Testis (tissue), 2 donors: ENCODE measurements around the gene MARCHF7.

Experiments used
- POLR2A ChIP-seq: fragments of 450-650 bp; IDR thresholded peaks from one replicate; pipeline ENCODE4 v1.6.1; 2017; ENCODE audit warnings: antibody characterized with exemption, mild to moderate bottlenecking, moderate library complexity
- TF ChIP-seq, protein P1 (sequence below), 3 experiments: fragments of 450-650 bp in 2 of 3; fragments of 200-600 bp in 1 of 3; sonication (generic) in 1 of 3; IDR thresholded peaks; one replicate each; pipeline ENCODE4 v1.5.1; 2016 to 2019; ENCODE audit warnings: antibody characterized with exemption in 3 of 3, mild to moderate bottlenecking in 2 of 3, moderate library complexity in 1 of 3

DNA sequence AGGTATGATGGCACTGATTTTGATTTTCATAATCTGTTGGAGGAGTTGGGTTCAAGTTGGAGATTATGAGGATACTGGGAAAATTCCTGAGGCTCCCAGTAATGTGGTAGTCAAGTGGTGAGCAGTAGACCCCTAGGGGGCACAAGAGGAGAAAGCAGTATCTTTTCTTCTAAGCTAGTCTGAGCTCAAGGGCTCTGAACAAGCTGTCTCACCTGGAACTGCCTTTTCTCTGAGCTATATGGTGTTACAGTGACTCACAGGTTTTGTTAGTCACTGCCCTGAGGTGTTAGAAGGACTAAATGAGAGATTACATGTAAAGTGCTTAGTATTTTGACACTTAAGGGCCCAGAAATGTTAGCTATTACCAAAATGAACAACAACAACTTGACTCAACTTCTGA, 43.5 kb downstream of the MARCHF7 start:
- TF ChIP-seq, protein P1, sequence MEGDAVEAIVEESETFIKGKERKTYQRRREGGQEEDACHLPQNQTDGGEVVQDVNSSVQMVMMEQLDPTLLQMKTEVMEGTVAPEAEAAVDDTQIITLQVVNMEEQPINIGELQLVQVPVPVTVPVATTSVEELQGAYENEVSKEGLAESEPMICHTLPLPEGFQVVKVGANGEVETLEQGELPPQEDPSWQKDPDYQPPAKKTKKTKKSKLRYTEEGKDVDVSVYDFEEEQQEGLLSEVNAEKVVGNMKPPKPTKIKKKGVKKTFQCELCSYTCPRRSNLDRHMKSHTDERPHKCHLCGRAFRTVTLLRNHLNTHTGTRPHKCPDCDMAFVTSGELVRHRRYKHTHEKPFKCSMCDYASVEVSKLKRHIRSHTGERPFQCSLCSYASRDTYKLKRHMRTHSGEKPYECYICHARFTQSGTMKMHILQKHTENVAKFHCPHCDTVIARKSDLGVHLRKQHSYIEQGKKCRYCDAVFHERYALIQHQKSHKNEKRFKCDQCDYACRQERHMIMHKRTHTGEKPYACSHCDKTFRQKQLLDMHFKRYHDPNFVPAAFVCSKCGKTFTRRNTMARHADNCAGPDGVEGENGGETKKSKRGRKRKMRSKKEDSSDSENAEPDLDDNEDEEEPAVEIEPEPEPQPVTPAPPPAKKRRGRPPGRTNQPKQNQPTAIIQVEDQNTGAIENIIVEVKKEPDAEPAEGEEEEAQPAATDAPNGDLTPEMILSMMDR (IDR thresholded peaks at IDR 0.05): no peak
- no peak for TF ChIP-seq POLR2A
